Activated T-cell treated with anti-CD3 and anti-CD28 coated beads for 4 hours (primary cell): ENCODE data around the gene SYT11.
"Not testable (repeated sequence)": the region's sequence is repeated elsewhere in the genome, so short reads cannot be mapped to it uniquely, and the experiment has no call there.

Source experiments
- DNase-seq: peaks from one replicate; pipeline ENCODE4 v3.0.0-alpha.2; 2020

The SYT11 gene

GRCh38 chr1:155861896-155862295 is 2.5 kb downstream of the SYT11 start:
- DNase-seq, result no peak

GRCh38 chr1:155864393-155864792 is 5.0 kb downstream of the SYT11 start:
- no peak for DNase-seq

GRCh38 chr1:155867766-155868165 is 8.4 kb downstream of the SYT11 start:
- no peak for DNase-seq

- no peak for DNase-seq
These were observed 12.0 kb downstream of the SYT11 start for GRCh38 chr1:155871390-155871789.

GRCh38 chr1:155872527-155872926 is 13.2 kb downstream of the SYT11 start:
- DNase-seq, result no peak

GRCh38 chr1:155873860-155874259 is 14.5 kb downstream of the SYT11 start:
- no peak for DNase-seq

GRCh38 chr1:155877945-155878344 is 18.6 kb downstream of the SYT11 start:
- no peak for DNase-seq

GRCh38 chr1:155880251-155880650 is 20.9 kb downstream of the SYT11 start:
- no peak for DNase-seq

GRCh38 chr1:155880950-155881349 is 21.6 kb downstream of the SYT11 start:
- no peak for DNase-seq

- no peak for DNase-seq
These were observed 22.9 kb downstream of the SYT11 start for GRCh38 chr1:155882235-155882634.

- no peak for DNase-seq
These were observed 23.4 kb downstream of the SYT11 start for GRCh38 chr1:155882766-155883165.

GRCh38 chr1:155884031-155884960 is 24.9 kb downstream of the SYT11 start:
- DNase-seq, result no peak

- DNase-seq, result no peak
These were observed 25.6 kb downstream of the SYT11 start for GRCh38 chr1:155884982-155885381.

- DNase-seq, result no peak
These were observed 29.1 kb downstream of the SYT11 start for GRCh38 chr1:155888481-155888880.

- no peak for DNase-seq
These were observed 30.2 kb downstream of the SYT11 start for GRCh38 chr1:155889566-155889965.

GRCh38 chr1:155890251-155890650 is 30.9 kb downstream of the SYT11 start:
- no peak for DNase-seq

GRCh38 chr1:155892796-155893195 is 33.4 kb downstream of the SYT11 start:
- no peak for DNase-seq

GRCh38 chr1:155893389-155894142 is 34.2 kb downstream of the SYT11 start:
- DNase-seq, result no peak

GRCh38 chr1:155895617-155896016 is 36.2 kb downstream of the SYT11 start:
- DNase-seq, result not testable (repeated sequence)

- DNase-seq, result not testable (repeated sequence)
These were observed 37.1 kb downstream of the SYT11 start for GRCh38 chr1:155896476-155896875.

- no peak for DNase-seq
These were observed 38.4 kb downstream of the SYT11 start for GRCh38 chr1:155897746-155898145.

GRCh38 chr1:155898888-155899287 is 39.5 kb downstream of the SYT11 start:
- DNase-seq, result no peak

GRCh38 chr1:155899683-155900082 is 40.3 kb downstream of the SYT11 start:
- DNase-seq, result no peak

GRCh38 chr1:155900161-155900560 is 40.8 kb downstream of the SYT11 start:
- no peak for DNase-seq
